Measurements from ENCODE around the gene RTP5.
"Not testable (repeated sequence)": the region's sequence is repeated elsewhere in the genome, so short reads cannot be mapped to it uniquely, and the experiment has no call there.

Gene RTP5

DNA sequence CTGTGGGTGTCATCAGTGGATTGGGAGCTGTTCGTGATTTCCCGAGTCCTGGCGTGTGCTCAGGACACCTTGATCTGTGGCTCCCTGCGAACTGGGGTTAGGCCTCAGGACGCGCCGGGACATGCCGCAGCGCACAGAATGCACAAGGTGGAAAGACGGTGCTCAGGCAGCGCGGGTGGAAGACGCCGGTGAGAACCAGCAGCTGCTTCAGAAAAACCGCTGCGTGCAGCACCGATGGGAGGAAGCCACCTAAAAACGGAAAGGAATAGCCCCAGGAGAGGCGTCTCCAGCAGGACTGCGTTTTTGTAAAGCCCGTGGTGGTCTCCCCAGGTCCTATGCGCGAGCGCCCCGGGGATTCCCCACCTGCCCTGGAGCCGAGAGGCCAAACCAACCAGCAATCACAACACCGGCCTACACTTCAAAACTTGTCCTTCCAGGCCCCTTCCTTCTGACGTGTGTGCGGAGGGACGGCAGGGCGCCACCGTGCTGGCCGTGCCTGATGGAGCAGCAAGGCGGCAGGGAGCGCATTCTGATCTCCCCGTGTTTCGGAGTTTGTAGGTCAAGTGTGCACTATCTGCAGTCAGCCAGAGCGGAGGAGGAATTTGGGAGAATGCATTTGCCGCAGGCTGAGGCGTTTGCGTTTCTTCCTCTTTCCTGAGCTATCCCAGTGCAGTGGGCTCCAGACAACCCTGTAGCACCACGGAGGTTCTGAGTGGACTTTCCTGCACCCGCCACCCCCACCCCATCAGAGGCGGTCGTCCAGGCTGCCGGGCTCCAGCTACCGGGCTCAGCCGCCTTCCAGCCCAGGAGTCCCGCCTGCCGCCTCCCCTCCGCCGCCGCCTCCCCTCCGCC is 32.2 kb downstream of the RTP5 start:
- H3K27me3 ChIP-seq: peaks cover 0 to 23% (median 0%) of the 10 kb centered on the region in 11 experiments; a peak in 5 of 22 replicates
- peak overlapping the region; percentile 66 to 89 (median 80) for H3K4me2 ChIP-seq
- peaks cover 34 to 97% (median 89%) of the 10 kb centered on the region in 10 experiments for H3K4me1 ChIP-seq
- H3K36me3 ChIP-seq: peaks cover 0 to 37% (median 9%) of the 10 kb centered on the region in 11 experiments; a peak in 11 of 22 replicates
- H4K20me1 ChIP-seq: peaks cover 0 to 98% (median 91%) of the 10 kb centered on the region in 11 experiments; a peak in 20 of 22 replicates
- peak overlapping the region in 1 of 11 experiments; percentile 27; a peak in 3 of 22 replicates for H3K27ac ChIP-seq
- H3K9me3 ChIP-seq (replicated peaks in 1 of 11): no peaks in the 10 kb centered on the region
- H3K9ac ChIP-seq: peak overlapping the region in 4 of 11 experiments; percentile 42 to 52 (median 46); a peak in 7 of 22 replicates
- no peak for TF ChIP-seq Cebpa-rat (IDR thresholded peaks at IDR 0.05)
- H3K4me3 ChIP-seq: no peak overlapping the region

DNA sequence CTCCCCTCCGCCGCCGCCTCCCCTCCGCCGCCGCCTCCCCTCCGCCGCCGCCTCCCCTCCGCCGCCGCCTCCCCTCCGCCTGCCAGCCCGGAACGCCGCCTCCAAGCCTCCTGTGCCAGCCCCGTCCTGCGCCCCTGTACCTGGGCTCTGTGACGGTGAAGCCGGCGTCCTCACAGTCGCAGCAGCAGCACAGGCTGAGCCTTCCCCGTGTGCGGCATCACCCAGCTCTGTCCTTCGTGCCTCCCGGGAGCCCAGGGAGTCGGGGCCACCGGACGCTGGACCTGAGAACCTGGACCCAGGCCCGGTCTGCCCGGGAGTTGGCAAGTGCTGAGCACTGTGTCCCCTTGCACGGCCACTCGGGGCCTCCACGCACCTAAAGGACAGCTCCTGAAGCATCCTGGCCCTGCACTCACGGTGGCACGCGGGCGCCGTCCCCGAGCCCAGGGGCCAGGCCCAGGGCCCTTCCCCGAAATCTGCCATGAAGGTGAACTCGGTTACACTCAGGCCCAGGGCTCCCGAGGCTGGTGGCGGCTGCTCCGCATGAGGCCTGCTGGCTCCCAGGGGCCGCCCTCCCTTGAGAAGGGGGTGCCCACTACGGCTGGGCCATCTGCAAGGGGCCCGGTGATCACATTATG is 32.9 kb downstream of the RTP5 start:
- H3K9me3 ChIP-seq (replicated peaks in 1 of 11): no peaks in the 10 kb centered on the region
- H3K4me1 ChIP-seq: peaks cover 34 to 90% (median 84%) of the 10 kb centered on the region in 10 experiments
- H3K27ac ChIP-seq: peak overlapping the region in 5 of 11 experiments; percentile 14 to 68 (median 56); a peak in 9 of 22 replicates
- H3K4me3 ChIP-seq: peak overlapping the region in 7 of 10 experiments; percentile 0 to 47 (median 5); a peak in 8 of 20 replicates
- H3K27me3 ChIP-seq: peaks cover 0 to 23% (median 0%) of the 10 kb centered on the region in 11 experiments; a peak in 5 of 22 replicates
- peaks cover 0 to 98% (median 87%) of the 10 kb centered on the region in 11 experiments; a peak in 20 of 22 replicates for H4K20me1 ChIP-seq
- TF ChIP-seq Cebpa-rat (IDR thresholded peaks at IDR 0.05): no peak
- peaks cover 0 to 39% (median 13%) of the 10 kb centered on the region in 11 experiments; a peak in 11 of 22 replicates for H3K36me3 ChIP-seq
- peak overlapping the region; percentile 72 to 98 (median 89) for H3K4me2 ChIP-seq
- peak overlapping the region in 9 of 11 experiments; percentile 1 to 75 (median 57); a peak in 14 of 22 replicates for H3K9ac ChIP-seq

DNA sequence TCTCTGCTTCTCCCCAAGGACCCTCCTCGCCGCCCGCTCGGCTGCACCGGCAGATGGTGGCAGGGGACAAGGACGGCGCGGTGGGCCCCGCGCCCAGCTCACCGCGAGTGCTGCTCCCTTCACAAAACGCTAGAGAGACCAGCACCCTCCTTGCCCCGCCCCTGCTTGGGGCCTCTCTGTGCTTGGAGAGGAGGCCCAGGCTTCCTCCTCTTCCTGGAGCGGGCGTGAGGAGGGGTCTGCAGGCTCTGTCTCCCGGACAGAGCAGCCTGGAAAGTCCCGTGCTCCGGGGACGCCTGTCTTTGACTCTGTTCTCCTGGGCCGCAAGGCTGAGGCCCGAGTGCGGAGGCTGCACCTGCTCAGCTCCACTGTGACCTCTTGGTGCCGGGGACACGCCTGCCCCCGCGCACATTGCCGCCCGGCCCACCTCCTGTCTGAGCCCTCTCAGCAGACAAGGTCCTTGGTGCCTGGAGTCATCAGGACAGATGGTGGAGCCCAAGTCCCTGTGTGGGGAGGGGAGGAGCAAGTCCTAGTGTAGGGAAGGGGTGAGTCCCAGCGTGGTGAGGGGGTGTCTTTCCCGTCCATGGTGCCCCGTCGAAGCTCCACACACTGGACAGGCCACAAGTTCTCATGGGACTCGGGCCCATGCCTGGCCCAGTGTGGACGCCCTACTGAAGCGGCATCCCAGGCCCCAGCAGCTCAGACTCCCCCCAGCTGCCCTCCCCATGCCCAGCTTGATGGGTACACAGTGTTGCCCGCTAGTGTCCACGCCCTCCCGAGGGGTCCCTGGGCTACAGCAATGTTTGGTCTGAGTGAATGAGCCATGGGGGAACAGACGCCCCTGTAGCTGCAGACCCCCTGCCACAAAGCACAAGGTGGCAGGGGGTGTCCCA is 33.8 kb downstream of the RTP5 start:
- Histone ChIP-seq H3K4me3 (peak overlapping the region in 8 of 10 experiments; percentile 0 to 47 (median 8); a peak in 7 of 20 replicates), H3K4me2 (peak overlapping the region; percentile 72 to 98 (median 89)), H3K9me3 (replicated peaks in 1 of 11) (peaks cover 0 to 3% (median under 1%) of the 10 kb centered on the region in 11 experiments; a peak in 7 of 22 replicates), H4K20me1 (peaks cover 0 to 98% (median 79%) of the 10 kb centered on the region in 11 experiments; a peak in 20 of 22 replicates), H3K9ac (peak overlapping the region in 9 of 11 experiments; percentile 1 to 75 (median 57); a peak in 14 of 22 replicates), H3K4me1 (peaks cover 34 to 81% (median 75%) of the 10 kb centered on the region in 10 experiments), H3K36me3 (peaks cover 0 to 45% (median 21%) of the 10 kb centered on the region in 11 experiments; a peak in 16 of 22 replicates), H3K27me3 (peaks cover 0 to 23% (median 0%) of the 10 kb centered on the region in 11 experiments; a peak in 5 of 22 replicates), H3K27ac (peak overlapping the region in 6 of 11 experiments; percentile 14 to 68 (median 44); a peak in 7 of 22 replicates)
- TF ChIP-seq Cebpa-rat (IDR thresholded peaks at IDR 0.05): no peak

DNA sequence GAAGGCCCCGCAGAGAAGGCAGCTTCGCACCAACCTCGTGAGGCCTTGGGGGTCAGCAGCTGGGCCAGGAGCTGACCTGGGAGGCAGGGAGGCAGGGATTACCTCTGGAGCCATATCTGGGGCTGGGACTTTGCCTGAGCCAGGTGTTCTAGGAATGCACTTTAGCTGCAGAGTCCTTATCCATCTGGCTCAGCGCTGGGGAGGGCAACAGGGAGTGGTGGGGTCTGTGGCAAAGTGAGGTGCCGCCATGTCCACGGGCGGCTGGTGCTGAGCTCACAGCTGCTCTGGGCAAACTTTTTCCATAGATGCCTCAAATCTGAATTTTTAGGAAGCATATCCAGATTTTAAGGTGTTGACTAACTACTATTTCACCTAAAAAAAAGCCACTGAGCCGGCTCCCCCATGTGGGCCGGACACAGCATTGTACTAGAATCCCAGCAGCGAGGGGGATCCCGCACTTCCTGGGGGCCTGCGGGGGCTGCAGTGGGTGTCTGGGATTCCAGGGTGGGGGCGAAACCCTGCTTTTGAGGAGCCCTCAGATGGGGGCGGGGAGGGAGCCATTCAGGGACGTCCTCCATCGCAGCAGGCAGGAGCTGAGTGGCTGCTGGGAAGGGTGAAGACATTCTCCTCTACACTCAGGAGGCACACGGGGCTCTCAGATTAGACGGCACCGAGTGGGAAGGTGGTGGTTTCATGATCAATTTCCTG is 34.6 kb downstream of the RTP5 start:
- peak overlapping the region in 2 of 11 experiments; percentile 62 to 71; a peak in 3 of 22 replicates for H3K9ac ChIP-seq
- no peak overlapping the region for H3K4me3 ChIP-seq
- peaks cover 0 to 23% (median 0%) of the 10 kb centered on the region in 11 experiments; a peak in 5 of 22 replicates for H3K27me3 ChIP-seq
- H3K27ac ChIP-seq: no peak overlapping the region; a peak in 1 of 22 replicates
- peaks cover 0 to 11% (median 9%) of the 10 kb centered on the region in 11 experiments; a peak in 11 of 22 replicates for H3K9me3 ChIP-seq (replicated peaks in 1 of 11)
- peaks cover 27 to 73% (median 67%) of the 10 kb centered on the region in 10 experiments for H3K4me1 ChIP-seq
- H3K4me2 ChIP-seq: peak overlapping the region in 9 of 11 experiments; percentile 37 to 98 (median 93); a peak in 18 of 22 replicates
- no peak for TF ChIP-seq Cebpa-rat (IDR thresholded peaks at IDR 0.05)
- H3K36me3 ChIP-seq: peaks cover 0 to 53% (median 29%) of the 10 kb centered on the region in 11 experiments; a peak in 20 of 22 replicates
- H4K20me1 ChIP-seq: peaks cover 0 to 98% (median 75%) of the 10 kb centered on the region in 11 experiments; a peak in 20 of 22 replicates

DNA sequence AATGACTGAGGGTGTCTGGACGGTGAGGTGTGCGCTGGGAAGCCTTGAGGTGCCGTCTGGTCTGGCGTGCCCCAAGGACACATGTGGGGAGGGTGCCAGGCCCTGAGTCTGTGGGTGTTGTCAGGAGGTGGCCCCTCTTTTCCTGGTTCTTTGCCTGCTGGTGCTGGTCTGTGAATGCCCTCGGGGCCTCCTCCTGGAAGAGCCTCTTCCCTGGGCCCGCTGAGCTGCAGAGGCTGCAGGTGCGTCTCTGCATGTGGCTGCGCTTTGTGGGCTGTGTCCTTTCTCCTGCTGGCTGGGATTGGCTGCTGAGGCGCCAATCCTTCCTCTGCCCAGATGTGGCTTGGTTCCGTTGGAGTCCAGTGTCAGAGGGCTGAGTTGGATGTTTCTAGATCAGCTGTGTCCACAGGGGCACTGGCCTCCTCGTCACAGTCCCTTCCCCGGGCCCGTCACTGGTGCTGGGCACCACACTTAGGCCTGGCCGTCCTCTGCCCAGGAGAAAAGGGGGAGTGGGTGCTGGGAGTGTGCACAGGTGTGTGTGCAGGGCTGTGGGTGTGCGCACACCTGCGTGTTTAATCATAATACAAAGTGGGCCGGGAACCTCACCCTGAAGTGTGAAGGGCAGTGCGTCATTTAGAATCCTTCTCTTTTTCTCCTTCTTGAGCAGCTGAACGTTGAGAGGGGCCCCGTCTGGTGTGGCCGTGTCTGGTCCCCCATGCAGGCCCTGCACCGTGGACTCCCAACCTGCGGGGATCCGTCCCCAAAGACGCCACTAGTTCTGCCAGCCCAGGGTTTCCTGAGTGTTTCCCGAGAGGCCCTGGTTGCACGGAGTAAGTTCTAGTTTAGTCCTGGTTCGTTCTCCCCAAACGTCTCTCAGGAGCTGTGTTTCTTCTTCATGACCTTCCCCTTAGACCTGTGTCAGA is 35.5 kb downstream of the RTP5 start:
- peaks cover 3 to 20% (median 17%) of the 10 kb centered on the region in 11 experiments; a peak in 20 of 22 replicates for H3K9me3 ChIP-seq (replicated peaks in 1 of 11)
- TF ChIP-seq Cebpa-rat (IDR thresholded peaks at IDR 0.05): no peak
- no peak overlapping the region for H3K4me3 ChIP-seq
- H3K4me2 ChIP-seq: peak overlapping the region in 9 of 11 experiments; percentile 37 to 98 (median 93); a peak in 18 of 22 replicates
- peak overlapping the region in 4 of 11 experiments; percentile 21 to 40 (median 34); a peak in 6 of 22 replicates for H3K9ac ChIP-seq
- H4K20me1 ChIP-seq: peaks cover 0 to 97% (median 66%) of the 10 kb centered on the region in 11 experiments; a peak in 20 of 22 replicates
- no peak overlapping the region for H3K27ac ChIP-seq
- H3K36me3 ChIP-seq: peaks cover 6 to 59% (median 38%) of the 10 kb centered on the region in 11 experiments; a peak in 21 of 22 replicates
- H3K27me3 ChIP-seq: peaks cover 0 to 23% (median 0%) of the 10 kb centered on the region in 11 experiments; a peak in 5 of 22 replicates
- H3K4me1 ChIP-seq: peaks cover 23 to 64% (median 58%) of the 10 kb centered on the region in 10 experiments

DNA sequence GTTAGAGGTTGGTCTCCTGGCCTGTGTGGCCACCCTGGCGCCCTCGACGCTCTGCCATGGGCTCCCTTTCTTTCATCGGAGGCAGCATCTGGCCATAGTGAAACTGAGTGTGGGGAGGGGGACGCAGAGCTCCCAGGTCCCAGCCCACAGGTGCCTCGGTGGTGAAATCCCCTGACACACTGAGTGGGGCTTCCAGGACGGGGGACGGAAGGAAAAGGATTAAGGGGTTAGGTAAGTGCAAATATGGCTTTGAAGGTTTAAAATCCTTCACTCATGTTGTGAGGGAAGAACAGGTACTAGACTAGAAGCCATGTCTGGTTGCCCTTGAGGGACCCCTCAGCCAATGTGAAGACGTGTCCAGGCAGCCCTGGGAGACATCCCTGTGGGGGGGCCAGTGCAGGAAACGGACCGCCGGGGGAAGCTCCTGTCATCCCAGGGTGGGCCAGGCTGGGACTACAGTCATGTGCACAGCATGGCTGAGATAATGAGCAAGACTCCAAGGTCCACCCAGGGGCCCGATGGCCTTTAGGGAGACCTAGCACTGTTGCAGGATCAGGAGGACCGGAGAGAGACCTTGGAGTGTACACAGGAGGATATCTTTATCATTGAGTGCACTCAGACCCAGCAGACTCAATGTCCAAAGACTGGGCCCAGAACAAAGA is 36.3 kb downstream of the RTP5 start:
- no peak overlapping the region for H3K27ac ChIP-seq
- peak overlapping the region in 8 of 11 experiments; percentile 75 to 98 (median 93); a peak in 14 of 22 replicates for H3K4me2 ChIP-seq
- peaks cover 10 to 28% (median 25%) of the 10 kb centered on the region in 11 experiments for H3K9me3 ChIP-seq (replicated peaks in 1 of 11)
- H3K27me3 ChIP-seq: peaks cover 0 to 22% (median 0%) of the 10 kb centered on the region in 11 experiments; a peak in 5 of 22 replicates
- peaks cover 13 to 62% (median 46%) of the 10 kb centered on the region in 11 experiments for H3K36me3 ChIP-seq
- no peak for TF ChIP-seq Cebpa-rat (IDR thresholded peaks at IDR 0.05)
- H4K20me1 ChIP-seq: peaks cover 0 to 94% (median 58%) of the 10 kb centered on the region in 11 experiments; a peak in 20 of 22 replicates
- peak overlapping the region in 3 of 11 experiments; percentile 28 to 40 (median 39); a peak in 5 of 22 replicates for H3K9ac ChIP-seq
- H3K4me3 ChIP-seq: no peak overlapping the region
- peaks cover 23 to 56% (median 50%) of the 10 kb centered on the region in 10 experiments for H3K4me1 ChIP-seq

DNA sequence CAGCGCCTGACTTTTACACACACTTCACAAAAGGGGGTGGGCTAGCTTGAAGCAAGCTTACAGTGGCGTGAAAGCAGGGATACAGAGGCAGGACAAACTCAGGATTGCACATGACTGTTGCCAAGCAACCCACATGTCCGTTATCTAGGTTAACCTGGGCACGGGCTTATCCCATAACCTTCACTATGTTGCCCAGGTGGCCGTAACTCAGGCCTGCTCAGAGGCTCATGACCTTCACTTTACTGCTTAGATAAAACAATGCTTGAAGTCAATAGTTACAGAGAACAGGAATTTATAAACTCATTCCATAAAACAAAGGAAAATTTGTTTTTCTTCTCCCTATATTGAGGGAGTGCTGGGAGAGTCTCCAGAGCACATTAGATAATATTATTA is 36.8 kb downstream of the RTP5 start:
- Histone ChIP-seq H3K4me1 (peaks cover 19 to 51% (median 45%) of the 10 kb centered on the region in 10 experiments), H3K4me2 (0 out of 22 replicates have a peak overlapping the region, but pooled peaks of 1 of the 11 experiments have one; percentile 98)
- H3K9ac ChIP-seq: not testable (repeated sequence)

More for the DNA sequence above, 36.8 kb downstream of the RTP5 start:
- H3K4me3 ChIP-seq, H3K27ac ChIP-seq: not testable (repeated sequence)
- Histone ChIP-seq H3K27me3 (peaks cover 0 to 17% (median 0%) of the 10 kb centered on the region in 11 experiments; a peak in 5 of 22 replicates), H3K9me3 (replicated peaks in 1 of 11) (peaks cover 16 to 33% (median 30%) of the 10 kb centered on the region in 11 experiments), H3K36me3 (peaks cover 19 to 62% (median 51%) of the 10 kb centered on the region in 11 experiments), H4K20me1 (peaks cover 0 to 88% (median 53%) of the 10 kb centered on the region in 11 experiments; a peak in 20 of 22 replicates)
